AG10803 (cell line): ENCODE results near the gene FCN2.

Source experiments
- DNase-seq: peaks from one replicate; pipeline ENCODE4 v3.0.0; 2010; ENCODE audit warnings: low read depth
- H3K4me3 ChIP-seq: 2 replicates; pipeline ENCODE4 v1.5.1; 2011; ENCODE audit warnings: mild to moderate bottlenecking, low read length, control low read depth
- TF ChIP-seq, protein P1 (sequence below): conservative IDR thresholded peaks from 2 replicates; pipeline ENCODE4 v1.5.1; 2011; ENCODE audit warnings: mild to moderate bottlenecking, low read length, control low read depth, inconsistent platforms

The FCN2 gene

DNA sequence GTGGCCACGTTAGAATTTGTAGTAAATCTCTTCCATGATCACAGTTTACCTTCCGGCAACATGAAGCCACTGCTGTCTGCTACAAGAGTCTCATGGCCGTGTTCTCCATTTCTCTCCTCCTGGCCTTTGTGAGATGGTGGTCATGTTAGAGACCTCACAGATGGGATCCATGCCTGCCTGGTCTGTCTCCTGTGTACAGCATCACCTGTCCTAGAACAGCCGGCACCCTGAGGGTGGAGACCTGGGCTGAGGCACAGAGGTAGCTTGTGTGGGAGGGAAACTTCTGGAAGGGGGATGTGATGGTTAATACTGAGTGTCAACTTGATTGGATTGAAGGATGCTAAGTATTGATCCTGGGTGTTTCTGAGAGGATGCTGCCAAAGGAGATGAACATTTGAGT lies 3.1 kb upstream of the FCN2 start:
- DNase-seq, result no peak
- H3K4me3 ChIP-seq, result no peak overlapping the region
- TF ChIP-seq, protein P1, sequence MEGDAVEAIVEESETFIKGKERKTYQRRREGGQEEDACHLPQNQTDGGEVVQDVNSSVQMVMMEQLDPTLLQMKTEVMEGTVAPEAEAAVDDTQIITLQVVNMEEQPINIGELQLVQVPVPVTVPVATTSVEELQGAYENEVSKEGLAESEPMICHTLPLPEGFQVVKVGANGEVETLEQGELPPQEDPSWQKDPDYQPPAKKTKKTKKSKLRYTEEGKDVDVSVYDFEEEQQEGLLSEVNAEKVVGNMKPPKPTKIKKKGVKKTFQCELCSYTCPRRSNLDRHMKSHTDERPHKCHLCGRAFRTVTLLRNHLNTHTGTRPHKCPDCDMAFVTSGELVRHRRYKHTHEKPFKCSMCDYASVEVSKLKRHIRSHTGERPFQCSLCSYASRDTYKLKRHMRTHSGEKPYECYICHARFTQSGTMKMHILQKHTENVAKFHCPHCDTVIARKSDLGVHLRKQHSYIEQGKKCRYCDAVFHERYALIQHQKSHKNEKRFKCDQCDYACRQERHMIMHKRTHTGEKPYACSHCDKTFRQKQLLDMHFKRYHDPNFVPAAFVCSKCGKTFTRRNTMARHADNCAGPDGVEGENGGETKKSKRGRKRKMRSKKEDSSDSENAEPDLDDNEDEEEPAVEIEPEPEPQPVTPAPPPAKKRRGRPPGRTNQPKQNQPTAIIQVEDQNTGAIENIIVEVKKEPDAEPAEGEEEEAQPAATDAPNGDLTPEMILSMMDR, result no peak

DNA sequence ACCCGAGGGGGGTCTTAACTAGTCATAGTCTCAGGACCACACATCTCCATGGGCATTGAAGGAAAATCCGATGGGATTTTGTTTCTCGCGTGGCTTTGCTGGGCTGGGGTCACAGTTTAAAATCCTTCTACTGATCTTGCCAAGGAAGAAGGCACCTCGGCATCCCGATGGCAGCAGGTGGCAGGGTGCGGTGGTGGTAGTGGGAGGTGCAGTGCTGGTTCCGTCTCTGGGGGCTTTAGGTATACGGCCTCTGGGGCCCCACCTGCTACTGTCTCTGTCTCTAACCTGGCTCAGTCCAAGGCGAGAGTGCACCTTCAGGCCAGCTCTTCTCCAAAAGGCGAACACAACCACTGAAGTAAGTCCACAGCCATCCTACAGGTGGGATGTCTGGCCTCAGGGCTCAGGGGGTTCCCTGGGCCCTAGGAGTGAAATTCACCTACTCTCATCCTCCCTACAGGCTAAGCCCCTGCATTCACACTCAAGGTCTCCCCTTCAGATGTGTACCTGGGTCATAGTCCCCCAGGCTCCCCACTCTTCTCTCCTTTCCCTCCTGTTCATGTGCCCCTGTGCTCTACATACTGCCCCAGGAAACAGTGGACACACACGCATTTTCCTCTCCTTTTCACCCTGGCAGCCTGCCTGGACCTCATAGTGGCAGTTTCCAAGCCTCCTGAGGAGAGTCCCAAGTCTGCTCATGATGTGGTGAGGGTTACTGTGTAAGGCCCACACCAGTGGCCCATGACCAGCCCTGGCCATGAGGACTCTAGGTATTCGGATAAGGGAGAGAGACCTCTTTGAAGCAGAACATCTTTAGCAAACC lies 736 bp upstream of the FCN2 start:
- H3K4me3 ChIP-seq, result no peak overlapping the region
- TF ChIP-seq, protein P1, result no peak
- DNase-seq, result no peak

DNA sequence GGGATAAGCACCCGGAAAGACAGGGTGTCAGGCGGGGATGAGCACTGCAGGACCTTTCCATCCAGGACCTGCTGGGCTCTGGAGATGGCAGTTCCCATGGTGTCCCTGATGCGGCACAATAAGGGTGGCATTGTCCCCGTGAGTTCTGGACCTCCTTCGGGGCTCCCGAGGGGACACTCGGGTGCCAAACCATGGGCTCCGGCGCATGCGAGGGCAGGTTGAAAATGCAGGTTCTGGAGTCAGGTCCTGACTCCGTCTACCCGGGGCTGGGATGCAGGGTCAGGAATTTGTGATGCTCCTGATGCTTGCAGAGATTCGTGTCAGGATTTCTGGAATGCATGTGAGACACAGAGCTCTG lies 682 bp downstream of the FCN2 start:
- TF ChIP-seq, protein P1, result no peak
- H3K4me3 ChIP-seq, result no peak overlapping the region
- DNase-seq, result no peak

DNA sequence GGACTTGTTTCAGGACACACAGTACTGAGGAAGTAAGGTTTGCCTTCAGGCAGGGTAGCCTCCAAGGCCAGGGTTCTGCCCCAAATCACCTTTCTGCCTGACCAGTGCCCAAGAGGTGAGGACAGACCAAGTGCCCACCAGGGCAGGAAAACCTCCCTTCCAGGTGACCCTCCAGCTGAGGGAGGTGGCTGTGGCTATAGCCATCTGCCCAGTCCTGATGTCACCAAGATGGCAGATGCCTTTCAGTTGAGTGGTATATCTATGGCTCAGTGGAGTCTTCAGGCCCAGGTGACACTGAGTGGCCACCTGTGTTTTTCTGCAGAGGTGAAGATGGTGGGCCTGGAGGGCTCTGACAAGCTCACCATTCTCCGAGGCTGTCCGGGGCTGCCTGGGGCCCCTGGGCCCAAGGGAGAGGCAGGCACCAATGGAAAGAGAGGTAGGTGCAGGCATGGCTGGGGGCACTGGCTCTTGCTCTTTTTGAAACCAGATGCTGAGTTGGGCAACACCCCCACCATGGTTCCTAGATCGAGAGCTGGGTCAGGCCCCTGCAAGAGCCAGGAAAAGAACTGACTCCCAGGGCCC lies 1.7 kb downstream of the FCN2 start:
- TF ChIP-seq, protein P1, result no peak
- H3K4me3 ChIP-seq, result no peak overlapping the region
- no peak for DNase-seq

DNA sequence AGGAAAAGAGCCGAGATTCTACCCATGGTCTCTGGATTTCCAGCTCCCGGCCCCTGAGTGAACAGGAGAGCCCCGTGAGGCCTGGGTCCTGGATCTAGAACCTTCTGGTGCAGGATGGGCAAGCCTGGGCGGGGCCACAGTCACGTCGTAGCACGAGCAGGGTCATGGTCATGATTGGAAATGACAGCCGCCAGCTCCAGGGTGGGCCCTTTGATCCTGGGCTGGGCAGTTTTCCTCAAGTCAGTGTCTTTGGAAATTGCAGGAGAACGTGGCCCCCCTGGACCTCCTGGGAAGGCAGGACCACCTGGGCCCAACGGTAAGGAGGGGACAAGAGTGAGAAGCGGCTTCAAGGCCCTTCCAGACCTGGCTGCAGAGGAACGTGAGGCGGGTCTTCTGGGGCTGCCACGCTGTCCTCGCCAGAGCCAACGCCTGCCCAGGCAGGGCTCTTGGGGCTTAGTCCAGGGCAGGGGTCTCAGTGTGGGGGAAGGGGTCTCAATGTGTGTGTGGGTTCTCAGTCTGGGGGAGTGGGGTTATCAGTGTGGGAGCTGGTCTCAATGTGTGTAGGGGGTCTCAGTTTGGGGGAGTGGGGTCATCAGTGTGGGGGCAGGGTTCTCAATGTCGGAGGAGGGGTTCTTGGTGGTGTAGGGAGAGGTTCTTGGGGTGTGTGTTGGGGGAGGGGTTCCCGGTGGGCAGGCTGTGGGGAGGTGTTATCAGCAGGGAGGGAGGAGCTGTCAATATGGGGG lies 2.6 kb downstream of the FCN2 start:
- TF ChIP-seq, protein P1, result no peak
- no peak overlapping the region for H3K4me3 ChIP-seq
- no peak for DNase-seq

DNA sequence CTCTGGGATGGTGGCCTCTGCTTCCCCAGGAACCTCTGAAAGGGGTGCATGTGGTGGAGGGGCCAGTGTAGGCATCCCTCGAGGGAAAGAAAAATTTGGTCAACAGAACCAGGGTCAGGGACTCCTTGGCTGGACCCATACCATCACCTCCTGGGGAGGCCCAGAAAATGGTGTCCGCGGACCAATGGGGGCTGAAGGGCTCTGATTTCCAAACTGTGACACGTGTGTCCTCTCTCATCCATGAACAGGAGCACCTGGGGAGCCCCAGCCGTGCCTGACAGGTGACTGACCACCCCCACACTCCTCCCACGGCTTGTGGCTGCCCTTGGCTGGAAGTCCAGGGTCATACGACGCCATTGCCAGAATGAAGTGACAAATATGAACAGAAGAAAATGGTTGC lies 3.9 kb downstream of the FCN2 start:
- TF ChIP-seq, protein P1, result no peak
- DNase-seq, result no peak
- no peak overlapping the region for H3K4me3 ChIP-seq
